HG03139 (cell line): Measurements from ENCODE around the gene MSN.

ENCODE experiments used
- ATAC-seq: cut with Tn5 transposase; IDR thresholded peaks from one replicate; pipeline ENCODE4 v1.9.1; 2021; ENCODE audit not compliant: unreplicated experiment

MSN gene

GRCh38 chrX:65671966-65672365, 4.5 kb downstream of the MSN start:
- no peak for ATAC-seq

GRCh38 chrX:65673857-65674203, 6.4 kb downstream of the MSN start:
- ATAC-seq: no peak

- no peak for ATAC-seq
Observed at GRCh38 chrX:65674204-65674893, 6.9 kb downstream of the MSN start.

GRCh38 chrX:65677954-65678469, 10.6 kb downstream of the MSN start:
- no peak for ATAC-seq

GRCh38 chrX:65679071-65679540, 11.7 kb downstream of the MSN start:
- ATAC-seq: no peak

- no peak for ATAC-seq
Observed at GRCh38 chrX:65681810-65682209, 14.4 kb downstream of the MSN start.

GRCh38 chrX:65685112-65685511, 17.7 kb downstream of the MSN start:
- ATAC-seq: no peak

GRCh38 chrX:65686236-65686635, 18.8 kb downstream of the MSN start:
- ATAC-seq: no peak

- no peak for ATAC-seq
Observed at GRCh38 chrX:65687367-65687766, 19.9 kb downstream of the MSN start.

GRCh38 chrX:65688403-65688871, 21.0 kb downstream of the MSN start:
- ATAC-seq: peak; percentile 86

GRCh38 chrX:65689377-65689776, 21.9 kb downstream of the MSN start:
- no peak for ATAC-seq

- ATAC-seq: no peak
Observed at GRCh38 chrX:65690057-65690855, 22.8 kb downstream of the MSN start.

GRCh38 chrX:65695849-65696449, 28.5 kb downstream of the MSN start:
- ATAC-seq: no peak

- ATAC-seq: no peak
Observed at GRCh38 chrX:65696613-65697012, 29.2 kb downstream of the MSN start.

GRCh38 chrX:65697211-65697641, 29.8 kb downstream of the MSN start:
- no peak for ATAC-seq

- ATAC-seq: peak; percentile 60
Observed at GRCh38 chrX:65697915-65698796, 30.7 kb downstream of the MSN start.

GRCh38 chrX:65702956-65703355, 35.5 kb downstream of the MSN start:
- ATAC-seq: no peak

- ATAC-seq: no peak
Observed at GRCh38 chrX:65705439-65705838, 38.0 kb downstream of the MSN start.

GRCh38 chrX:65706041-65706828, 38.8 kb downstream of the MSN start:
- no peak for ATAC-seq

GRCh38 chrX:65707151-65707550, 39.7 kb downstream of the MSN start:
- no peak for ATAC-seq
